Measurements from ENCODE around the gene LYZL4.

- no peak for TF ChIP-seq CTCF (IDR thresholded peaks at IDR 0.05; ENCODE audit: insufficient read depth, low read length, poor library complexity, severe bottlenecking)
- no peak for TF ChIP-seq EZH2phosphoT487 (conservative IDR thresholded peaks at IDR 0.05; ENCODE audit: low read length)
Measured at GRCh38 chr3:42353631-42354030, 56.8 kb downstream of the LYZL4 start.

Data from SU-DHL-6 (cell line).